ENCODE measurements around the gene PRRC2B.

- TF ChIP-seq ZNF274 (IDR thresholded peaks at IDR 0.05; ENCODE audit: low read depth, low read length), result no peak
- TF ChIP-seq SUZ12 (IDR thresholded peaks at IDR 0.05; ENCODE audit: extremely low read depth, insufficient read depth, insufficient read length), result no peak
- TF ChIP-seq YY1 (IDR thresholded peaks at IDR 0.05; ENCODE audit: insufficient read depth, insufficient read length), result no peak
Measured at GRCh38 chr9:131423171-131423581, 29.3 kb downstream of the PRRC2B start.
